HEK293 (cell line): ENCODE data around the gene GALNT10.

Source experiments
- CTCF ChIP-seq: fragments of 450-650 bp; formaldehyde crosslinking; IDR thresholded peaks from 2 replicates; pipeline ENCODE4 v1.5.1; 2016; ENCODE audit warnings: missing biosample characterization, missing genetic modification characterization
- KLF7 ChIP-seq: fragments of 450-650 bp; formaldehyde crosslinking; IDR thresholded peaks from 2 replicates; pipeline ENCODE4 v1.5.1; 2016; ENCODE audit warnings: missing biosample characterization, missing genetic modification characterization, borderline replicate concordance
- REST ChIP-seq: fragments of 450-650 bp; formaldehyde crosslinking; IDR thresholded peaks from 2 replicates; pipeline ENCODE4 v1.5.1; 2016; ENCODE audit warnings: missing biosample characterization, missing genetic modification characterization
- ZEB2 ChIP-seq: fragments of 450-650 bp; formaldehyde crosslinking; IDR thresholded peaks from 2 replicates; pipeline ENCODE4 v1.5.1; 2016; ENCODE audit warnings: missing biosample characterization, missing genetic modification characterization
- ZFP41 ChIP-seq: fragments of 450-650 bp; formaldehyde crosslinking; IDR thresholded peaks from 2 replicates; pipeline ENCODE4 v1.5.1; 2016; ENCODE audit warnings: missing biosample characterization, missing genetic modification characterization, borderline replicate concordance
- ZIC2 ChIP-seq: fragments of 450-650 bp; formaldehyde crosslinking; IDR thresholded peaks from 2 replicates; pipeline ENCODE4 v1.5.1; 2016; ENCODE audit warnings: missing biosample characterization, missing genetic modification characterization
- ZNF146 ChIP-seq: fragments of 450-650 bp; formaldehyde crosslinking; IDR thresholded peaks from 2 replicates; pipeline ENCODE4 v1.5.1; 2016; ENCODE audit warnings: missing biosample characterization, missing genetic modification characterization
- ZNF174 ChIP-seq: fragments of 450-650 bp; formaldehyde crosslinking; IDR thresholded peaks from 2 replicates; pipeline ENCODE4 v1.5.0; 2017; ENCODE audit warnings: missing biosample characterization, mild to moderate bottlenecking, missing genetic modification characterization
- ZNF302 ChIP-seq: fragments of 450-650 bp; formaldehyde crosslinking; IDR thresholded peaks from 2 replicates; pipeline ENCODE4 v1.5.1; 2016; ENCODE audit warnings: missing biosample characterization, missing genetic modification characterization, low read depth
- ZNF660 ChIP-seq: fragments of 450-650 bp; IDR thresholded peaks from 2 replicates; pipeline ENCODE4 v1.5.1; 2018; ENCODE audit warnings: missing biosample characterization, mild to moderate bottlenecking, missing genetic modification characterization
- ZNF664 ChIP-seq: fragments of 450-650 bp; formaldehyde crosslinking; IDR thresholded peaks from 2 replicates; pipeline ENCODE4 v1.5.1; 2016; ENCODE audit warnings: missing biosample characterization, missing genetic modification characterization
- ZNF768 ChIP-seq: fragments of 450-650 bp; formaldehyde crosslinking; IDR thresholded peaks from 2 replicates; pipeline ENCODE4 v1.5.1; 2018; ENCODE audit warnings: missing biosample characterization, mild to moderate bottlenecking, missing genetic modification characterization
- ZXDB ChIP-seq: fragments of 450-650 bp; formaldehyde crosslinking; IDR thresholded peaks from 2 replicates; pipeline ENCODE4 v1.5.1; 2016; ENCODE audit warnings: missing biosample characterization, missing genetic modification characterization

- no peak for TF ChIP-seq CTCF (tag by site-specific recombination)
- TF ChIP-seq ZXDB, result no peak
- no peak for TF ChIP-seq ZNF768 (tag by site-specific recombination)
- TF ChIP-seq ZNF302, result no peak
- TF ChIP-seq KLF7 (tag by site-specific recombination), result no peak
- no peak for TF ChIP-seq ZNF664 (tag by site-specific recombination)
- TF ChIP-seq ZNF146 (tag by site-specific recombination), result no peak
- no peak for TF ChIP-seq REST (tag by site-specific recombination)
- no peak for TF ChIP-seq ZIC2 (tag by site-specific recombination)
- TF ChIP-seq ZNF174 (tag by site-specific recombination), result no peak
- TF ChIP-seq ZFP41 (tag by site-specific recombination), result no peak
- TF ChIP-seq ZNF660 (tag by site-specific recombination), result no peak
- no peak for TF ChIP-seq ZEB2 (tag by site-specific recombination)
Measured at GRCh38 chr5:154158379-154158737, 32.2 kb upstream of the GALNT10 start.
